ENCODE results near the gene RHNO1. TPM values are rescaled to one million over a fixed set of nuclear protein-coding genes. Genes with fewer than 3 reads are reported as not detected.

Gene RHNO1
- total and polyA plus RNA-seq, 2 of the 13 experiments (the other 11 are each of a cell fraction or from before 2014, with no cell fraction given), result 27.2 to 49.6 TPM

DNA sequence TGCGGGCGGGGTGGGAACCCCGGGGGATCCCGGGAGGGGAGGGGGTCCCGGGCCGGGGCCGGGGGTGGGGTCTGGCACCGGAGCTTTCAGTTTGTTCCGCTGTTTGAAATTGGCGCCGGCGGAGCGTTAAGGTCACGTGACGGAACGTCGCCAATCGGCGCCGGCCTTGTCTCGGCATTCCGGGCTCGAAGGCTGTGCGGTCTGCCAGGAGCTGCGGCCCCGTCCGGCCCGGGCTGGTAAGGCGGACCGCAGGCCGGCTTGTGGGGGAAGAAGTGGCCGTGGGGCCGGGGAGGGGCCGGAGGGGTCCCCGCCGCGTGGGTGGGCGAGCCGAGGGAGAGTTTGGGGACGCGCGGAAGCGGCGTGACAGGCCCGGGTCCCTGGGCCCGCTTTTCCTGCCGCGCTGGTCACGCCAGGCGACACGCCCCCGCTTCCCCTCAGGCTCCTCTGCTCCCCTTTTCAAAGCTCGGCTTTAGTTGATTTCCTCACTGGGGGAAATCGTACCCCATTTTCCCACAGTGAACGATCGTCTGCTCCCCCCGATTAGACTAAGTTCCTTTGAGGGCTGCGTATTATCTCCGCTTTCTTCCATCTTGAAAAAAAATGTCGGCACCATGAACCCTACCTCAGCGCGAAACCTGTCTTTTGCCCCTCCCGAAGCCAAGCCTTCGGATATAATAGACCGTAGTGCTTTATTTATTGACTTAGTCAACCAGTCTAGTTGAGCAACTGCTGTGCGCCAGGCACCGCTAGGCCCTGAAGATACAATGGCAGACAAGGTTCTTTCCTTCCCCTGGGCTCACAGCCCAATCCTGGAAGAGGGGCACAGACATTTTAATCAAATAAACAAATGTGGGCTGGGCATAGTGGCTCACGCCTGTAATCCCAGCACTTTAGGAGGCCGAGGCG, at the start of gene RHNO1, which contains the start of gene FOXM1 (continued):
- TF ChIP-seq, protein P1, sequence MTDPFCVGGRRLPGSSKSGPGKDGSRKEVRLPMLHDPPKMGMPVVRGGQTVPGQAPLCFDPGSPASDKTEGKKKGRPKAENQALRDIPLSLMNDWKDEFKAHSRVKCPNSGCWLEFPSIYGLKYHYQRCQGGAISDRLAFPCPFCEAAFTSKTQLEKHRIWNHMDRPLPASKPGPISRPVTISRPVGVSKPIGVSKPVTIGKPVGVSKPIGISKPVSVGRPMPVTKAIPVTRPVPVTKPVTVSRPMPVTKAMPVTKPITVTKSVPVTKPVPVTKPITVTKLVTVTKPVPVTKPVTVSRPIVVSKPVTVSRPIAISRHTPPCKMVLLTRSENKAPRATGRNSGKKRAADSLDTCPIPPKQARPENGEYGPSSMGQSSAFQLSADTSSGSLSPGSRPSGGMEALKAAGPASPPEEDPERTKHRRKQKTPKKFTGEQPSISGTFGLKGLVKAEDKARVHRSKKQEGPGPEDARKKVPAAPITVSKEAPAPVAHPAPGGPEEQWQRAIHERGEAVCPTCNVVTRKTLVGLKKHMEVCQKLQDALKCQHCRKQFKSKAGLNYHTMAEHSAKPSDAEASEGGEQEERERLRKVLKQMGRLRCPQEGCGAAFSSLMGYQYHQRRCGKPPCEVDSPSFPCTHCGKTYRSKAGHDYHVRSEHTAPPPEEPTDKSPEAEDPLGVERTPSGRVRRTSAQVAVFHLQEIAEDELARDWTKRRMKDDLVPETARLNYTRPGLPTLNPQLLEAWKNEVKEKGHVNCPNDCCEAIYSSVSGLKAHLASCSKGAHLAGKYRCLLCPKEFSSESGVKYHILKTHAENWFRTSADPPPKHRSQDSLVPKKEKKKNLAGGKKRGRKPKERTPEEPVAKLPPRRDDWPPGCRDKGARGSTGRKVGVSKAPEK (CRISPR knock-in tag; IDR thresholded peaks at IDR 0.05; ENCODE audit: borderline replicate concordance), result no peak
- TF ChIP-seq ZNF75D (CRISPR knock-in tag; IDR thresholded peaks at IDR 0.05; ENCODE audit: borderline replicate concordance), result no peak
- TF ChIP-seq SPEN (CRISPR knock-in tag; IDR thresholded peaks at IDR 0.05; ENCODE audit: low read depth), result 0 out of 2 replicates have a peak, but pooled peaks have one; percentile 10
- 0 out of 2 replicates have a peak, but pooled peaks have one; percentile 63 for TF ChIP-seq ZNF713 (CRISPR knock-in tag; IDR thresholded peaks at IDR 0.05)
- no peak for TF ChIP-seq ZNF367 (CRISPR knock-in tag; IDR thresholded peaks at IDR 0.05; ENCODE audit: borderline replicate concordance)
- TF ChIP-seq, protein P2, sequence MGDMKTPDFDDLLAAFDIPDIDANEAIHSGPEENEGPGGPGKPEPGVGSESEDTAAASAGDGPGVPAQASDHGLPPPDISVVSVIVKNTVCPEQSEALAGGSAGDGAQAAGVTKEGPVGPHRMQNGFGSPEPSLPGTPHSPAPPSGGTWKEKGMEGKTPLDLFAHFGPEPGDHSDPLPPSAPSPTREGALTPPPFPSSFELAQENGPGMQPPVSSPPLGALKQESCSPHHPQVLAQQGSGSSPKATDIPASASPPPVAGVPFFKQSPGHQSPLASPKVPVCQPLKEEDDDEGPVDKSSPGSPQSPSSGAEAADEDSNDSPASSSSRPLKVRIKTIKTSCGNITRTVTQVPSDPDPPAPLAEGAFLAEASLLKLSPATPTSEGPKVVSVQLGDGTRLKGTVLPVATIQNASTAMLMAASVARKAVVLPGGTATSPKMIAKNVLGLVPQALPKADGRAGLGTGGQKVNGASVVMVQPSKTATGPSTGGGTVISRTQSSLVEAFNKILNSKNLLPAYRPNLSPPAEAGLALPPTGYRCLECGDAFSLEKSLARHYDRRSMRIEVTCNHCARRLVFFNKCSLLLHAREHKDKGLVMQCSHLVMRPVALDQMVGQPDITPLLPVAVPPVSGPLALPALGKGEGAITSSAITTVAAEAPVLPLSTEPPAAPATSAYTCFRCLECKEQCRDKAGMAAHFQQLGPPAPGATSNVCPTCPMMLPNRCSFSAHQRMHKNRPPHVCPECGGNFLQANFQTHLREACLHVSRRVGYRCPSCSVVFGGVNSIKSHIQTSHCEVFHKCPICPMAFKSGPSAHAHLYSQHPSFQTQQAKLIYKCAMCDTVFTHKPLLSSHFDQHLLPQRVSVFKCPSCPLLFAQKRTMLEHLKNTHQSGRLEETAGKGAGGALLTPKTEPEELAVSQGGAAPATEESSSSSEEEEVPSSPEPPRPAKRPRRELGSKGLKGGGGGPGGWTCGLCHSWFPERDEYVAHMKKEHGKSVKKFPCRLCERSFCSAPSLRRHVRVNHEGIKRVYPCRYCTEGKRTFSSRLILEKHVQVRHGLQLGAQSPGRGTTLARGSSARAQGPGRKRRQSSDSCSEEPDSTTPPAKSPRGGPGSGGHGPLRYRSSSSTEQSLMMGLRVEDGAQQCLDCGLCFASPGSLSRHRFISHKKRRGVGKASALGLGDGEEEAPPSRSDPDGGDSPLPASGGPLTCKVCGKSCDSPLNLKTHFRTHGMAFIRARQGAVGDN (CRISPR knock-in tag; IDR thresholded peaks at IDR 0.05), result peak; percentile 69
- peak; percentile 39 for TF ChIP-seq ZSCAN21 (CRISPR knock-in tag; IDR thresholded peaks at IDR 0.05; ENCODE audit: borderline replicate concordance)
- peak; percentile 37; the same call in 1 of the 2 replicates for TF ChIP-seq KAT8 (CRISPR knock-in tag; IDR thresholded peaks at IDR 0.05)
- TF ChIP-seq HOXA9 (CRISPR knock-in tag; IDR thresholded peaks at IDR 0.05; ENCODE audit: borderline replicate concordance), result 0 out of 2 replicates have a peak, but pooled peaks have one; percentile 47
- TF ChIP-seq, protein P3, sequence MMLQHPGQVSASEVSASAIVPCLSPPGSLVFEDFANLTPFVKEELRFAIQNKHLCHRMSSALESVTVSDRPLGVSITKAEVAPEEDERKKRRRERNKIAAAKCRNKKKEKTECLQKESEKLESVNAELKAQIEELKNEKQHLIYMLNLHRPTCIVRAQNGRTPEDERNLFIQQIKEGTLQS (CRISPR knock-in tag; IDR thresholded peaks at IDR 0.05), result no peak; the same call in 1 of the 2 replicates
- no peak for TF ChIP-seq MZF1 (CRISPR knock-in tag; IDR thresholded peaks at IDR 0.05; ENCODE audit: borderline replicate concordance)
- no peak for TF ChIP-seq MTA1 (CRISPR knock-in tag; IDR thresholded peaks at IDR 0.05; ENCODE audit: borderline replicate concordance)
- TF ChIP-seq, protein P4, sequence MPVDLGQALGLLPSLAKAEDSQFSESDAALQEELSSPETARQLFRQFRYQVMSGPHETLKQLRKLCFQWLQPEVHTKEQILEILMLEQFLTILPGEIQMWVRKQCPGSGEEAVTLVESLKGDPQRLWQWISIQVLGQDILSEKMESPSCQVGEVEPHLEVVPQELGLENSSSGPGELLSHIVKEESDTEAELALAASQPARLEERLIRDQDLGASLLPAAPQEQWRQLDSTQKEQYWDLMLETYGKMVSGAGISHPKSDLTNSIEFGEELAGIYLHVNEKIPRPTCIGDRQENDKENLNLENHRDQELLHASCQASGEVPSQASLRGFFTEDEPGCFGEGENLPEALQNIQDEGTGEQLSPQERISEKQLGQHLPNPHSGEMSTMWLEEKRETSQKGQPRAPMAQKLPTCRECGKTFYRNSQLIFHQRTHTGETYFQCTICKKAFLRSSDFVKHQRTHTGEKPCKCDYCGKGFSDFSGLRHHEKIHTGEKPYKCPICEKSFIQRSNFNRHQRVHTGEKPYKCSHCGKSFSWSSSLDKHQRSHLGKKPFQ (CRISPR knock-in tag; IDR thresholded peaks at IDR 0.05; ENCODE audit: insufficient replicate concordance), result no peak
- TF ChIP-seq SMC3 (IDR thresholded peaks at IDR 0.05; ENCODE audit: low read length), result no peak
- TF ChIP-seq ARNTL (CRISPR knock-in tag; IDR thresholded peaks at IDR 0.05), result no peak
- no peak for TF ChIP-seq PCBP2 (optimal IDR thresholded peaks at IDR 0.05; ENCODE audit: low read depth, low read length, poor library complexity, severe bottlenecking)
- TF ChIP-seq SIX4 (CRISPR knock-in tag; IDR thresholded peaks at IDR 0.05), result no peak
- TF ChIP-seq ZNF432 (CRISPR knock-in tag; IDR thresholded peaks at IDR 0.05; ENCODE audit: borderline replicate concordance), result no peak
